Loucy (cell line): Measurements from ENCODE around the gene HDGF.

Experiments
- H2AFZ ChIP-seq: fragments of 200-600 bp; sonication (generic); 2 replicates; pipeline ENCODE4 v1.6.0; 2016; ENCODE audit warnings: antibody characterized with exemption, mild to moderate bottlenecking, low read length, moderate library complexity
- H3F3A ChIP-seq: fragments of 200-600 bp; 2 replicates; pipeline ENCODE4 v1.6.0; 2016; ENCODE audit warnings: antibody characterized with exemption, low read depth, mild to moderate bottlenecking
- H3K27me3 ChIP-seq: fragments of 200-600 bp; sonication (generic); 2 replicates; pipeline ENCODE4 v1.6.1; 2014; ENCODE audit warnings: low read length, mild to moderate bottlenecking; ENCODE audit not compliant: insufficient read depth, poor library complexity, severe bottlenecking
- H3K36me3 ChIP-seq: fragments of 200-600 bp; sonication (generic); 2 replicates; pipeline ENCODE4 v1.6.1; 2016; ENCODE audit warnings: low read length; ENCODE audit not compliant: insufficient read depth
- H3K4me1 ChIP-seq: fragments of 200-600 bp; sonication (generic); 2 replicates; pipeline ENCODE4 v1.5.1; 2014; ENCODE audit warnings: low read length, mild to moderate bottlenecking; ENCODE audit not compliant: insufficient read depth, poor library complexity, severe bottlenecking
- H3K4me2 ChIP-seq: fragments of 200-600 bp; sonication (generic); 2 replicates; pipeline ENCODE4 v1.6.0; 2014; ENCODE audit warnings: antibody characterized with exemption, low read length, low read depth, mild to moderate bottlenecking; ENCODE audit not compliant: poor library complexity, severe bottlenecking
- H3K4me3 ChIP-seq: fragments of 200-600 bp; sonication (generic); 2 replicates; pipeline ENCODE4 v1.5.1; 2014; ENCODE audit warnings: low read length, mild to moderate bottlenecking, mixed read lengths; ENCODE audit not compliant: poor library complexity, severe bottlenecking
- H3K79me2 ChIP-seq: fragments of 200-600 bp; sonication (generic); 2 replicates; pipeline ENCODE4 v1.6.1; 2014; ENCODE audit warnings: low read length; ENCODE audit not compliant: insufficient read depth
- H3K9ac ChIP-seq: fragments of 200-600 bp; sonication (generic); 2 replicates; pipeline ENCODE4 v1.6.0; 2014; ENCODE audit warnings: mild to moderate bottlenecking, low read depth, low read length, moderate library complexity; ENCODE audit not compliant: poor library complexity, severe bottlenecking
- H3K9me2 ChIP-seq: fragments of 200-600 bp; sonication (generic); replicated peaks from 2 replicates; pipeline ENCODE4 v1.6.1; 2016; ENCODE audit warnings: low read depth, low read length, mixed read lengths
- H3K9me3 ChIP-seq: fragments of 200-600 bp; sonication (generic); 2 replicates; pipeline ENCODE4 v1.6.1; 2014; ENCODE audit warnings: mild to moderate bottlenecking, antibody characterized with exemption, low read length, low read depth; ENCODE audit not compliant: insufficient read depth
- H4K20me1 ChIP-seq: fragments of 200-600 bp; sonication (generic); 2 replicates; pipeline ENCODE4 v1.6.0; 2014; ENCODE audit warnings: antibody characterized with exemption, low read length, mild to moderate bottlenecking; ENCODE audit not compliant: insufficient read depth, poor library complexity, severe bottlenecking
- EZH2phosphoT487 ChIP-seq: fragments of 200-600 bp; IDR thresholded peaks from 2 replicates; pipeline ENCODE4 v1.6.1; 2018; ENCODE audit warnings: antibody characterized with exemption, mild to moderate bottlenecking, moderate library complexity, borderline replicate concordance
- TF ChIP-seq, protein P1 (sequence below): fragments of 200-600 bp; sonication (generic); conservative IDR thresholded peaks from 2 replicates; pipeline ENCODE4 v1.5.1; 2014; ENCODE audit warnings: mild to moderate bottlenecking, antibody characterized with exemption, low read length

HDGF gene

DNA sequence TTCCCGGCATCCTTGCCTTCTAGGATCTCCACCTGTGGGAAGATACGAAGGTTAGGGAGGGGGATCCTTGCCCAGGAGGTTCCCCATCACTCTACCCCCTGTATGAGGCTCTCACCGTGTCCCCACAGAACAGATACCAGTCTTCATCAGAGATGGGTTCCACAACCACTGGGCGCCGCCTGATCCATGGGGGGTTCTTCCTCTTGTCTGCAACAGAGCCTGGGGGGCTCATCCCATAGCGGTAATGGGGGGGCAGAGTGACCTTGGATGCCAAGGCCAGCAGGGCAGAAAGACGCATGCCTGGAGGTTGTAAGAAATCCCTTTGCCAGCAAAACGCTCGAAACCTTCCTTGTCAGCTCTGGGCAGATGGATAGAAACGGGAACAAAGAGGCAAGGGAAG, 13.1 kb downstream of the HDGF start:
- H3K9me3 ChIP-seq, result no peaks in the 10 kb centered on the region
- H3K4me2 ChIP-seq, result no peak overlapping the region
- no peak overlapping the region for H2AFZ ChIP-seq
- H4K20me1 ChIP-seq, result no peaks in the 10 kb centered on the region
- H3F3A ChIP-seq, result peaks cover 19% of the 10 kb centered on the region; the same call in 1 of the 2 replicates
- H3K9ac ChIP-seq, result no peak overlapping the region
- H3K36me3 ChIP-seq, result peaks cover 16% of the 10 kb centered on the region; the same call in 1 of the 2 replicates
- H3K4me3 ChIP-seq, result no peak overlapping the region
- H3K4me1 ChIP-seq, result peaks cover 18% of the 10 kb centered on the region
- peaks cover 25% of the 10 kb centered on the region for H3K79me2 ChIP-seq
- H3K9me2 ChIP-seq, result no peaks in the 10 kb centered on the region
- H3K27me3 ChIP-seq, result no peaks in the 10 kb centered on the region
- no peak for TF ChIP-seq EZH2phosphoT487
- TF ChIP-seq, protein P1, sequence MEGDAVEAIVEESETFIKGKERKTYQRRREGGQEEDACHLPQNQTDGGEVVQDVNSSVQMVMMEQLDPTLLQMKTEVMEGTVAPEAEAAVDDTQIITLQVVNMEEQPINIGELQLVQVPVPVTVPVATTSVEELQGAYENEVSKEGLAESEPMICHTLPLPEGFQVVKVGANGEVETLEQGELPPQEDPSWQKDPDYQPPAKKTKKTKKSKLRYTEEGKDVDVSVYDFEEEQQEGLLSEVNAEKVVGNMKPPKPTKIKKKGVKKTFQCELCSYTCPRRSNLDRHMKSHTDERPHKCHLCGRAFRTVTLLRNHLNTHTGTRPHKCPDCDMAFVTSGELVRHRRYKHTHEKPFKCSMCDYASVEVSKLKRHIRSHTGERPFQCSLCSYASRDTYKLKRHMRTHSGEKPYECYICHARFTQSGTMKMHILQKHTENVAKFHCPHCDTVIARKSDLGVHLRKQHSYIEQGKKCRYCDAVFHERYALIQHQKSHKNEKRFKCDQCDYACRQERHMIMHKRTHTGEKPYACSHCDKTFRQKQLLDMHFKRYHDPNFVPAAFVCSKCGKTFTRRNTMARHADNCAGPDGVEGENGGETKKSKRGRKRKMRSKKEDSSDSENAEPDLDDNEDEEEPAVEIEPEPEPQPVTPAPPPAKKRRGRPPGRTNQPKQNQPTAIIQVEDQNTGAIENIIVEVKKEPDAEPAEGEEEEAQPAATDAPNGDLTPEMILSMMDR, result no peak

DNA sequence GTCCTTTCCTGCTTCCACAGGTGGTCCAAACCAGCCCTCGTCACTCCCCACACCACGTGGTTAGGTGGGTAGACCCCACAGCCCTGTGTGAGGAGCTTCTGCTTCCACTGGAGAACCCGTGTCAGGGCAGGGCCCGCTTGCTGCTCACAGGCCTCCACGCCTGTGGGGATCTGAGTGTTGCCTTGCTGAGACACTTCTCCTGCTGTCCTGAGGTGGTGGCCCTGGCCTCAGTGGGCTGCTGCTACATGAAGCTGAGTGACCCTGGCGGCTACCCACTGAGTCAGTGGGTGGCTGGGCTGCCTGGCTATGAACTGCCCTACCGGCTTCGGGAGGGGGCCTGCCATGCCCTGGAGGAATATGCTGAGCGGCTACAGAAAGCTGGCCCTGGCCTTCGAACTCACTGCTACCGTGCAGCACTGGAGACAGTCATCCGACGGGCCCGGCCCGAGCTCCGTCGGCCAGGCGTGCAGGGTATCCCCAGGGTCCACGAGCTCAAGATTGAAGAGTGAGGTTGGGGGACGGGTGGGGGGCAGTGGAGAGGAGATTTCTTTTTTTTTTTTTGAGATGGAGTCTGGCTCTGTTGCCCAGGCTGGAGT, 17.4 kb downstream of the HDGF start:
- H2AFZ ChIP-seq, result no peak overlapping the region
- peaks cover 10% of the 10 kb centered on the region for H3K79me2 ChIP-seq
- H3K4me2 ChIP-seq, result no peak overlapping the region
- no peaks in the 10 kb centered on the region for H4K20me1 ChIP-seq
- H3K27me3 ChIP-seq, result no peaks in the 10 kb centered on the region
- H3K9ac ChIP-seq, result no peak overlapping the region
- no peaks in the 10 kb centered on the region for H3F3A ChIP-seq
- no peak for TF ChIP-seq EZH2phosphoT487
- TF ChIP-seq, protein P1, result no peak
- no peak overlapping the region for H3K4me3 ChIP-seq
- no peaks in the 10 kb centered on the region for H3K9me3 ChIP-seq
- H3K9me2 ChIP-seq, result no peaks in the 10 kb centered on the region
- no peaks in the 10 kb centered on the region; the same call in 1 of the 2 replicates for H3K36me3 ChIP-seq
- H3K4me1 ChIP-seq, result peaks cover 8% of the 10 kb centered on the region

- Histone ChIP-seq H3K36me3 (peaks cover 8% of the 10 kb centered on the region; the same call in 1 of the 2 replicates), H3K9me2 (no peaks in the 10 kb centered on the region), H4K20me1 (peaks cover 41% of the 10 kb centered on the region), H3K4me3 (peak within 1 kb of the TSS; percentile 95), H3K9me3 (no peaks in the 10 kb centered on the region), H3K9ac (peak within 1 kb of the TSS; percentile 94), H3F3A (no peaks in the 10 kb centered on the region), H3K27me3 (no peaks in the 10 kb centered on the region), H2AFZ (peak within 1 kb of the TSS; percentile 88), H3K4me1 (peaks cover 44% of the 10 kb centered on the region), H3K4me2 (peak within 1 kb of the TSS; percentile 100), H3K79me2 (peaks cover 55% of the 10 kb centered on the region)
- no peak for TF ChIP-seq EZH2phosphoT487
- TF ChIP-seq, protein P1, result no peak
Measured at GRCh38 chr1:156728599-156729462, 22.6 kb downstream of the HDGF start, which contains the start of gene ISG20L2. Gene ISG20L2 (minus strand): TSS chr1:156728766. CDS start chr1:156727652, 1,114 bp downstream.
